H7 (cell line): ENCODE data around the gene ROS1. TPM values are rescaled to one million over a fixed set of nuclear protein-coding genes. Genes with fewer than 3 reads are reported as not detected.
"Not testable (repeated sequence)": the region's sequence is repeated elsewhere in the genome, so short reads cannot be mapped to it uniquely, and the experiment has no call there.

Experiments
- DNase-seq: peaks from one replicate; pipeline ENCODE4 v3.0.0; 2012
- H3K27me3 ChIP-seq: 2 replicates; pipeline ENCODE4 v1.6.0; 2011; ENCODE audit warnings: mild to moderate bottlenecking, low read length; ENCODE audit not compliant: control insufficient read depth, insufficient read depth
- H3K36me3 ChIP-seq: replicated peaks from 2 replicates; pipeline ENCODE4 v1.5.1; 2011; ENCODE audit warnings: low read length; ENCODE audit not compliant: control insufficient read depth, insufficient read depth
- H3K4me3 ChIP-seq: 2 replicates; pipeline ENCODE4 v1.5.1; 2011; ENCODE audit warnings: low read depth, mild to moderate bottlenecking, control low read depth, low read length, moderate library complexity; ENCODE audit not compliant: insufficient read depth
- total RNA-seq: library from RNA; depleted of rRNA; stranded (reverse); fragments of >200 nt; shearing (Covaris generic); gene quantifications from 2 replicates; pipeline ENCODE4 v1.2.3, GENCODE V29; 2014

Gene ROS1
- total RNA-seq, 1 experiment from 2014 or later = not detected

DNA sequence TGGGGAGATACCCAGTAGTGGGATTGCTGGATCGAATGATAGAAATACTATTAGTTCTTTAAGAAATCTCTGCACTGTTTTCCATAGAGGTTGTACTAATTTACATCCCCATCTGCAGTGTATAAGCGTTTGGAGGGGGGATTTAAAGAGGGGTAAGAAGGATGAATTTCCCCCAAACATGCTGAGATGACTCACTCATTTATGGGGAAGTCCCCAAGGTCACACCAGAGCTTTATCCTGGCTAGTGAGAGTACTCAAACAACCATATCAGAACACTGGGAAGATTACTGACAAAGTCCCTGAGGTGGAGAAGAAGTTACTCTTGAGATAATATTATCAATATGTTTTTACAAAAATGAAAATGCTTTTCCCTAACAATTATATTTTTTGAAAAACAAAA is 44.0 kb downstream of the ROS1 start:
- Histone ChIP-seq H3K36me3 (no peaks in the 10 kb centered on the region), H3K27me3 (no peaks in the 10 kb centered on the region), H3K4me3 (no peak overlapping the region)
- DNase-seq = no peak

DNA sequence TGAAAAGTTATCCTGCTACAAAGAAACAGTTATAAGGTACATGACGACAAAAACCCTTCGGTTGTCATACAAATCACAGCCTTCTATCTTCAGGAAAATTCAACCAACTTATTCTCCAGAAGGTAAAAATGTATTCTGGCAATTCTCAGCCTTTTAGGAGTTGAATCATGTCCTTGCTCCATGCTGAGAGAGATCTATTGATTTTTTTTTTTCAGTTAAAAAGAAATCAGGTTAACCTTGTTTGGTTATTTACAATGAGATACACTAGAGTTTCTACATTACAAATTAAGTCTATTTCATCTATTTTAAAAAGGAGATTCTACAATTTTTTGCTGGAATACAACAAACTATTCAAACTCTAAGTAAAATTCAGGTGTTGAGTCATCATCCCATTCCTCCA is 45.4 kb downstream of the ROS1 start:
- DNase-seq = no peak
- H3K36me3 ChIP-seq = no peaks in the 10 kb centered on the region
- no peak overlapping the region for H3K4me3 ChIP-seq
- no peaks in the 10 kb centered on the region for H3K27me3 ChIP-seq

- no peak for DNase-seq
- Histone ChIP-seq H3K27me3 (no peaks in the 10 kb centered on the region), H3K36me3 (no peaks in the 10 kb centered on the region), H3K4me3 (no peak overlapping the region)
These were observed 50.3 kb downstream of the ROS1 start for GRCh38 chr6:117375446-117375845.

- H3K4me3 ChIP-seq = no peak overlapping the region
- no peak for DNase-seq
These were observed 52.4 kb downstream of the ROS1 start for GRCh38 chr6:117373211-117373813.

DNA sequence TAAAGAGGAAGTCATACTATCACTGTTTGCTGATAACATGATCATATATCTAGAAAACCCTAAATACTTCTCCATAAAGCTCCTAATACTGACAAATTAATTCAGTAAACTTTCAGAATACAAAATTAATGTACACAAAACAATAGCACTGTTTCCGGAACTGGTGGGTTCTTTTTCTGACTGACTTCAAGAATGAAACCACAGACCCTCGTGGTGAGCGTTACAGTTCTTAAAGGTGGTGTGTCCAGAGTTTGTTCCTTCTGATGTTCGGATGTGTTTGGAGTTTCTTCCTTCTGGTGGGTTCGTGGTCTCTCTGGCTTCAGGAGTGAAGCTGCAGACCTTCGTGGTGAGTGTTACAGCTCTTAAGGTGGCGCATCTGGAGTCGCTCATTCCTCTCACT is 53.5 kb downstream of the ROS1 start:
- not testable (repeated sequence) for DNase-seq, H3K4me3 ChIP-seq, H3K27me3 ChIP-seq, H3K36me3 ChIP-seq

More at GRCh38 chr6:117373211-117373813, 52.4 kb downstream of the ROS1 start:
- H3K27me3 ChIP-seq = no peaks in the 10 kb centered on the region
- H3K36me3 ChIP-seq = no peaks in the 10 kb centered on the region

DNA sequence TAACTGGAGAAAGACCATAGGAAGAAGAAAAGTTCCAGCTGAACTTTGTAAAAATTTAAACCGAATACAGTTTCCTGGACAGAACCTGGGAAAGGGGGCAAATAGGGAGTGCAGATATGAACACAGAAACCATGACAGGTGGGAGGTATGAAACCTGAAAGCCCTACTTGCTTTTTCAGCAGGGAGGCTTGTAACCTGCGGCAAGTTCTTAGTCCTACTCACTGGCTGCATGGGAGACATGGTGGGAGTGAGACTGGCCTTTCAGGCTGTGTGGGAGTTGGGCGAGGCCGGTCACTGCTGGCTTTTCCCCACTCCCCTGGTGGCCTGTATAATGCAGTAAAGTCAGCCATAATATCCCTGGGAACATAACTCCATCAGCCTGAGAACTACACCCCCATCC is 54.2 kb downstream of the ROS1 start:
- no peak for DNase-seq
- Histone ChIP-seq H3K27me3 (no peaks in the 10 kb centered on the region), H3K36me3 (no peaks in the 10 kb centered on the region), H3K4me3 (no peak overlapping the region)

- no peaks in the 10 kb centered on the region for H3K27me3 ChIP-seq
- DNase-seq = no peak
- no peak overlapping the region for H3K4me3 ChIP-seq
These were observed 66.2 kb downstream of the ROS1 start for GRCh38 chr6:117359581-117359980.

DNA sequence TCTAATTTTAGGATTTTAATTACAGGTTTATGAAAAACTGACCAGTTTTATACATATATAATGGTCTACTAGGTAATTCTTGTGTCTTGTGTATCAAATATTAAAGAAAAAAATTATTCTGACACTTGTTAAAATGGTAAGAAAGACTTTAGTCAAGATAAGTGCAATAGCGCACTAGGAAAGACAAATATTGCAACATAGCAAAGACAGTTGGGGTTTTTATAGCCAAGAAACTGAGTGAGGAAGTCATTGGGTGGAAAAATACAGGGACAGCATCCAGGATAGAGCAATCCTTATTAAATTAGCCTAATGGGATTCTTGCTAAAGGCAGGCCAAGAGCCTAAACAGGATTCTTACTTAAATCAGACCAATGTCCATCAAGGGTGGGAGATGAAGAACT is 71.1 kb downstream of the ROS1 start:
- no peaks in the 10 kb centered on the region for H3K27me3 ChIP-seq
- H3K4me3 ChIP-seq = no peak overlapping the region
- no peak for DNase-seq
- H3K36me3 ChIP-seq = no peaks in the 10 kb centered on the region

More at GRCh38 chr6:117359581-117359980, 66.2 kb downstream of the ROS1 start:
- H3K36me3 ChIP-seq = no peaks in the 10 kb centered on the region

DNA sequence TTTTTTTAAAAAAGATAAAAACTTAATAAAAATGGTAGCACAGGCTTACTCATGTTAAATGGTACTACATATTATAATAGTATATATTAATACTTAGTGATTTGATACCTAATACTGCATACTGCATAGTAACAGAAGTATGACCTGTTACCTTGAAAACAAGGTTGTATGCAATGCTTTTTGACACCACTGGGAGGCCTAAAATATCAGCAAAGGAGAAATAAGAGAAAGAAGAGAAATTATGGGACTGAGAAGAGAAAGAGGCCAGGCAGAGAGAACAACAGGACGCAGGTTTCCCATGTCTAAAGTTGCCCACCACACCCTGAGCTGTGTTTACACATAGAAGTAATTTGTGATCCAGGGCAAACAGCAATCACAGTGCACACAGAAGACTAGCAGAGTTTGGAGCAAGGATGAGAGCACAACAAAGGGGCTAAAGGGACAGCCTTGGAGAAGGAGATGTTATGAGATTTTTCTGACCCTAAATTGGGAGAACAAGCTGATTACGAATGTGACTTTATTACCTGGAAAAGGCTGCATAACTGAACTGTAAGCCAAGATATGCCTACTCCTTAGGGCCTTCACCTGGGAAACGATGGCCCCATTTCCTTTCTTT is 73.2 kb downstream of the ROS1 start:
- H3K4me3 ChIP-seq = no peak overlapping the region
- H3K36me3 ChIP-seq = no peaks in the 10 kb centered on the region
- no peaks in the 10 kb centered on the region for H3K27me3 ChIP-seq
- DNase-seq = no peak

GRCh38 chr6:117351521-117351920 is 74.2 kb downstream of the ROS1 start:
- no peak for DNase-seq
- H3K36me3 ChIP-seq = no peaks in the 10 kb centered on the region
- H3K4me3 ChIP-seq = no peak overlapping the region
- H3K27me3 ChIP-seq = no peaks in the 10 kb centered on the region

DNA sequence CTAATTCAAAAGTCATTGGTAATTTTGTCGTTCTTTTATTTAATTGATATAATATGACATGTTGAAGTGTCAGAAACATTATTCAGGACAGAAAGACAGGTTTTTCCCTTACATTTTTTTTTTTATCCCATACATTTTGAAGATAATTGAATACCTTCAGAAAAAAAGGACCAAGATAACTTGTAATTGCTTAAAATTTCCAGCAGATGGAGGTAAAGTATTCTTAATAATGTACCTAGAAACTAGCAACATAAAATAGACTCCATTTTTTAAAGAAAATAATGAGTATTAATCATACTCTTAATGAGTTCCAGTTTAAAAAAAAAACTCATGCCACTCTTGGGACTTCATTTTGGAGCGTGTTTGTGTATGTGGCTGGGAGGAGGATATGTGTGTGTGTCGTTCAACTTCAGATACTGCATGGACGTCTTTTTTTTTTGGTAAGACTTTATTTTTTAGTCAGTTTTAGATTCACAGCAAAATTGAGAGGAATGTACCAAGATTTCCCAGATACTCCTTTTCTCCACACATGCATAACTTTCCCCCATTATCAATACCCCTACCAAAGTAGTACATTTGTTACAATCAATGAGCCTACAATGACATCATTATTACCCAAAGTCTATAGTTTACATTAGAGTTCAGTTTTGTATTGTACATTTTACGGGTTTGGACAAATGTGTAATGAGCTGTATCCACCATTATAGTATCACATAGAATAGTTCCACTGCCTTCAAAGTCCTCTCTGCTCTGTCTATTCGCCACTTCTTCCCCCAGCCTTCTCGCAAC is 79.4 kb downstream of the ROS1 start:
- no peak for DNase-seq
- H3K36me3 ChIP-seq = no peaks in the 10 kb centered on the region

DNA sequence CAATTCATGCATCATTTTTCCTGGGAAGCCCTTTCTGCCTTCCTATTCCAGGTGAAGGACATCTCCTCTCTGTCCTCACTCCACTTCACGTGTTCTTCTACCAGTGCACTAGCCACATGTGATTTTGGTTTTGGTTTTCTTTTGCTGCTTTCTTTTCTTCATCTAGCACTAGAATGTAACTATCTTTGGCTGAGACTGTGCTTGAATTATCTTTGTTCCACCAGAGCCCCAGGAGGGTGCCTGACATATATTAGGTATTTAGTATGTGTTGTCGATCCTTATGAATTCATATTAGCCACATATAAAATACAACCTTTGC is 80.5 kb downstream of the ROS1 start:
- Histone ChIP-seq H3K36me3 (no peaks in the 10 kb centered on the region), H3K4me3 (no peak overlapping the region), H3K27me3 (no peaks in the 10 kb centered on the region)
- DNase-seq = no peak

More for the DNA sequence above, 79.4 kb downstream of the ROS1 start:
- Histone ChIP-seq H3K27me3 (no peaks in the 10 kb centered on the region), H3K4me3 (no peak overlapping the region)

DNA sequence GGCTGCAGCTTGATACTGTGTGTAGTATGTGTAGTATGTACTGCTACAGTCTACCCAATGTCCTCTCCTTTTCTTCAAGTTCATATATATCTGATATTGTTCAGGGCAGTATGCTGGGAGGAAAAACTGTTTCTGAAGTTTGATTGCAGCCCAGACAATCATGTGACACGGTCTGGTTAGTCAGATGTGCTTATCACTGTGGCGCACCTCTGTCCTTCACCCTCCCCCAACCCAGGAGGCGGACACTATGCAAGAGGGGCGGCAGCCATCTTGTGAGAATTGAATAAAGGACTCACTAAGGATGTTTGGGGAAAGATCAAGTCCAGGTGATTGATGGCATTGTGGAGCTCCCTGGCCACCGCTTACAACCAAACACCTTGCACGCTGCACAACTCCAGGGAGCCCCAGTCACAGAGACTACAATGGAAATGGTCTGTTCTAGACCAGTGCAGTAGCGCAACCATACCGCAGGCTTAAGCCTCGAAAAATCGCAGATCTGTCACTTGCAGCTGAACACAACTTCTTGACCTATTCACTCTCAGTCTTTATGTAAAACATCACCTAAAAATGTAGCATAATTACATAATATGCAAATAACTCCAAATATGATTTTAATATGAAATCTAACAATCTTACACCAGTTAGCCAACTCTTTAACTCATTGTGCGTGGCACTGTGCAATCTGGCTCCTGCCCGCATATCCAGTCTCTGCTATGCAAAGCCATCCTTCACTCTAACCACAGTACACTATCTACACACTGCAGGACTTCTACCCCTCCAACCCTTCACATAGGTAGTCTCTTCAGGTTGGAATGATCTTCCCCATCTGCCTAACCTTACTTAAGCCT is 81.1 kb downstream of the ROS1 start:
- no peak for DNase-seq
- Histone ChIP-seq H3K4me3 (no peak overlapping the region), H3K36me3 (no peaks in the 10 kb centered on the region), H3K27me3 (no peaks in the 10 kb centered on the region)

- Histone ChIP-seq H3K36me3 (no peaks in the 10 kb centered on the region), H3K4me3 (no peak overlapping the region), H3K27me3 (no peaks in the 10 kb centered on the region)
- no peak for DNase-seq
These were observed 87.2 kb downstream of the ROS1 start for GRCh38 chr6:117338567-117338966.
